Activated T-cell treated with anti-CD3 and anti-CD28 coated beads, Interleukin-2, amount 50 U/mL, for 72 hours (primary cell): Measurements from ENCODE around the gene RALGAPA1. TPM values are rescaled to one million over a fixed set of nuclear protein-coding genes. Genes with fewer than 3 reads are reported as not detected.
"Not testable (repeated sequence)": the region's sequence is repeated elsewhere in the genome, so short reads cannot be mapped to it uniquely, and the experiment has no call there.

ENCODE experiments used
- ATAC-seq, 2 donors: fragments of 150-1000 bp; cut with Tn5 transposase; replicated peaks in 1 of 2; 2 replicates each; pipeline ENCODE4 v1.10.0; 2021; ENCODE audit warnings: moderate library complexity in 2 of 2, mild to moderate bottlenecking in 1 of 2
- DNase-seq, 2 donors: peaks; one replicate each; pipeline ENCODE4 v3.0.0; 2021 to 2022; ENCODE audit warnings: mixed read lengths in 1 of 2
- H3K27ac Mint-ChIP-seq: one replicate; pipeline ENCODE4 v1.8.0; 2022; ENCODE audit warnings: mild to moderate bottlenecking, moderate library complexity, mixed read lengths
- H3K27me3 Mint-ChIP-seq: one replicate; pipeline ENCODE4 v1.8.0; 2022; ENCODE audit warnings: low read depth, mixed read lengths
- H3K36me3 Mint-ChIP-seq, 2 donors: one replicate each; pipeline ENCODE4 v1.8.0; 2022; ENCODE audit warnings: mixed read lengths in 2 of 2, mild to moderate bottlenecking in 1 of 2; ENCODE audit not compliant: insufficient read depth in 2 of 2
- H3K4me1 Mint-ChIP-seq: one replicate; pipeline ENCODE4 v1.8.0; 2022; ENCODE audit warnings: low read depth, mixed read lengths
- H3K4me3 Mint-ChIP-seq, 2 donors: one replicate each; pipeline ENCODE4 v1.8.0; 2022; ENCODE audit warnings: mild to moderate bottlenecking in 2 of 2, mixed read lengths in 2 of 2, moderate library complexity in 2 of 2
- H3K9me3 Mint-ChIP-seq, 2 donors: one replicate each; pipeline ENCODE4 v1.8.0; 2022; ENCODE audit warnings: mixed read lengths in 2 of 2
- total RNA-seq, 2 donors: library from RNA; stranded (reverse); gene quantifications; one replicate each; pipeline ENCODE4 v1.2.3, GENCODE V29; 2022

Gene RALGAPA1
- total RNA-seq, 2 donors from 2014 or later, result 34.0 to 41.8 TPM

GRCh38 chr14:35643513-35643912 lies 165.6 kb downstream of the RALGAPA1 start:
- ATAC-seq (no peak), DNase-seq (no peak)
- H3K36me3 Mint-ChIP-seq, result peaks cover 25 to 32% of the 10 kb centered on the region in 2 donors
- peaks cover 8 to 17% of the 10 kb centered on the region in 2 donors for H3K9me3 Mint-ChIP-seq
- H3K27me3 Mint-ChIP-seq, result no peaks in the 10 kb centered on the region
- no peaks in the 10 kb centered on the region for H3K4me1 Mint-ChIP-seq
- no peak overlapping the region for H3K4me3 Mint-ChIP-seq
- no peak overlapping the region for H3K27ac Mint-ChIP-seq

GRCh38 chr14:35637851-35638250 lies 171.2 kb downstream of the RALGAPA1 start:
- DNase-seq, result no peak
- H3K4me1 Mint-ChIP-seq, result no peaks in the 10 kb centered on the region
- H3K27ac Mint-ChIP-seq, result no peak overlapping the region
- no peaks in the 10 kb centered on the region for H3K27me3 Mint-ChIP-seq
- peaks cover 15 to 25% of the 10 kb centered on the region in 2 donors for H3K36me3 Mint-ChIP-seq
- no peak for ATAC-seq
- H3K9me3 Mint-ChIP-seq, result peaks cover 5 to 10% of the 10 kb centered on the region in 2 donors
- no peak overlapping the region for H3K4me3 Mint-ChIP-seq

GRCh38 chr14:35637269-35637668 lies 171.8 kb downstream of the RALGAPA1 start:
- Mint-ChIP-seq H3K36me3 (peaks cover 11 to 22% of the 10 kb centered on the region in 2 donors), H3K9me3 (peaks cover 5 to 10% of the 10 kb centered on the region in 2 donors), H3K4me3 (no peak overlapping the region), H3K27ac (no peak overlapping the region), H3K27me3 (no peaks in the 10 kb centered on the region), H3K4me1 (no peaks in the 10 kb centered on the region)
- no peak for DNase-seq
- no peak for ATAC-seq

GRCh38 chr14:35632676-35633075 lies 176.4 kb downstream of the RALGAPA1 start:
- ATAC-seq (no peak), DNase-seq (no peak)
- no peaks in the 10 kb centered on the region for H3K27me3 Mint-ChIP-seq
- H3K27ac Mint-ChIP-seq, result no peak overlapping the region
- peaks cover 4% of the 10 kb centered on the region for H3K4me1 Mint-ChIP-seq
- H3K36me3 Mint-ChIP-seq, result peaks cover 4 to 7% of the 10 kb centered on the region in 2 donors
- H3K4me3 Mint-ChIP-seq, result no peak overlapping the region
- H3K9me3 Mint-ChIP-seq, result peaks cover 0 to 3% of the 10 kb centered on the region in 2 donors

- Mint-ChIP-seq H3K4me1 (peaks cover 4% of the 10 kb centered on the region), H3K36me3 (peaks cover 3 to 4% of the 10 kb centered on the region in 2 donors), H3K9me3 (peaks cover 0 to 3% of the 10 kb centered on the region in 2 donors), H3K4me3 (no peak overlapping the region), H3K27ac (no peak overlapping the region), H3K27me3 (no peaks in the 10 kb centered on the region)
- DNase-seq (no peak), ATAC-seq (no peak)
These were observed 176.8 kb downstream of the RALGAPA1 start for GRCh38 chr14:35632271-35632670.

GRCh38 chr14:35631071-35631805 lies 177.9 kb downstream of the RALGAPA1 start:
- peaks cover 4% of the 10 kb centered on the region for H3K4me1 Mint-ChIP-seq

GRCh38 chr14:35628989-35629388 lies 180.1 kb downstream of the RALGAPA1 start:
- H3K36me3 Mint-ChIP-seq, result no peaks in the 10 kb centered on the region
- H3K9me3 Mint-ChIP-seq, result no peaks in the 10 kb centered on the region
- ATAC-seq (no peak), DNase-seq (no peak)
- H3K27me3 Mint-ChIP-seq, result no peaks in the 10 kb centered on the region
- H3K27ac Mint-ChIP-seq, result no peak overlapping the region
- H3K4me3 Mint-ChIP-seq, result no peak overlapping the region
- peaks cover 4% of the 10 kb centered on the region for H3K4me1 Mint-ChIP-seq

More at GRCh38 chr14:35631071-35631805, 177.9 kb downstream of the RALGAPA1 start:
- H3K4me3 Mint-ChIP-seq, result no peak overlapping the region
- DNase-seq, result no peak
- no peaks in the 10 kb centered on the region for H3K36me3 Mint-ChIP-seq
- no peak overlapping the region for H3K27ac Mint-ChIP-seq
- H3K9me3 Mint-ChIP-seq, result no peaks in the 10 kb centered on the region
- no peak for ATAC-seq
- no peaks in the 10 kb centered on the region for H3K27me3 Mint-ChIP-seq

GRCh38 chr14:35626947-35627346 lies 182.1 kb downstream of the RALGAPA1 start:
- not testable (repeated sequence) for H3K27me3 Mint-ChIP-seq, H3K4me3 Mint-ChIP-seq, H3K9me3 Mint-ChIP-seq, ATAC-seq, H3K36me3 Mint-ChIP-seq, H3K27ac Mint-ChIP-seq, DNase-seq, H3K4me1 Mint-ChIP-seq

GRCh38 chr14:35621996-35622395 lies 187.1 kb downstream of the RALGAPA1 start:
- H3K27me3 Mint-ChIP-seq, ATAC-seq, DNase-seq, H3K4me3 Mint-ChIP-seq, H3K4me1 Mint-ChIP-seq, H3K9me3 Mint-ChIP-seq, H3K27ac Mint-ChIP-seq: not testable (repeated sequence)
- H3K36me3 Mint-ChIP-seq, result peaks cover 11 to 17% of the 10 kb centered on the region in 2 donors

- not testable (repeated sequence) for H3K27ac Mint-ChIP-seq, ATAC-seq, H3K9me3 Mint-ChIP-seq, H3K27me3 Mint-ChIP-seq, H3K4me3 Mint-ChIP-seq, DNase-seq, H3K4me1 Mint-ChIP-seq
- H3K36me3 Mint-ChIP-seq, result peaks cover 12 to 17% of the 10 kb centered on the region in 2 donors
These were observed 189.1 kb downstream of the RALGAPA1 start for GRCh38 chr14:35619998-35620397.

GRCh38 chr14:35619461-35619860 lies 189.6 kb downstream of the RALGAPA1 start:
- H3K4me3 Mint-ChIP-seq, H3K4me1 Mint-ChIP-seq: not testable (repeated sequence)
- H3K36me3 Mint-ChIP-seq, result peaks cover 12 to 17% of the 10 kb centered on the region in 2 donors

GRCh38 chr14:35617500-35617899 lies 191.6 kb downstream of the RALGAPA1 start:
- H3K27me3 Mint-ChIP-seq, result no peaks in the 10 kb centered on the region
- peaks cover 2 to 6% of the 10 kb centered on the region in 2 donors for H3K9me3 Mint-ChIP-seq
- no peak overlapping the region for H3K27ac Mint-ChIP-seq
- H3K36me3 Mint-ChIP-seq, result peaks cover 12 to 16% of the 10 kb centered on the region in 2 donors
- no peaks in the 10 kb centered on the region for H3K4me1 Mint-ChIP-seq
- H3K4me3 Mint-ChIP-seq, result no peak overlapping the region
- ATAC-seq, result no peak
- no peak for DNase-seq

More at GRCh38 chr14:35619461-35619860, 189.6 kb downstream of the RALGAPA1 start:
- H3K27me3 Mint-ChIP-seq, ATAC-seq, H3K9me3 Mint-ChIP-seq, DNase-seq: not testable (repeated sequence)
- H3K27ac Mint-ChIP-seq, result peak overlapping the region; percentile 10

- Mint-ChIP-seq H3K27me3 (no peaks in the 10 kb centered on the region), H3K4me3 (no peak overlapping the region), H3K36me3 (peaks cover 9 to 13% of the 10 kb centered on the region in 2 donors), H3K4me1 (no peaks in the 10 kb centered on the region), H3K27ac (no peak overlapping the region), H3K9me3 (no peaks in the 10 kb centered on the region)
- ATAC-seq (no peak), DNase-seq (no peak)
These were observed 201.7 kb downstream of the RALGAPA1 start for GRCh38 chr14:35607380-35607779.

GRCh38 chr14:35600253-35600652 lies 208.8 kb downstream of the RALGAPA1 start:
- no peaks in the 10 kb centered on the region for H3K4me1 Mint-ChIP-seq
- ATAC-seq (no peak), DNase-seq (no peak)
- no peak overlapping the region for H3K4me3 Mint-ChIP-seq
- H3K36me3 Mint-ChIP-seq, result peaks cover 13 to 23% of the 10 kb centered on the region in 2 donors
- no peak overlapping the region for H3K27ac Mint-ChIP-seq
- H3K9me3 Mint-ChIP-seq, result peaks cover 3 to 4% of the 10 kb centered on the region in 2 donors
- no peaks in the 10 kb centered on the region for H3K27me3 Mint-ChIP-seq
